Trophoblast cell (in vitro differentiated cells and primary cell): Measurements from ENCODE around the gene SCN3A.

Experiments
- DNase-seq, 2 donors: peaks; one replicate each; pipeline ENCODE4 v3.0.0-alpha.2; 2016
- H2AFZ ChIP-seq: 2 replicates; pipeline ENCODE4 v1.6.1; 2013; ENCODE audit warnings: low read length, moderate library complexity, mild to moderate bottlenecking; ENCODE audit not compliant: insufficient read depth, poor library complexity
- H2AK5ac ChIP-seq: 2 replicates; pipeline ENCODE4 v1.6.1; 2013; ENCODE audit warnings: mild to moderate bottlenecking, low read length
- H2BK120ac ChIP-seq: 2 replicates; pipeline ENCODE4 v1.6.1; 2013; ENCODE audit warnings: low read length, mild to moderate bottlenecking, moderate library complexity; ENCODE audit not compliant: insufficient read depth, poor library complexity
- H2BK12ac ChIP-seq: 2 replicates; pipeline ENCODE4 v1.6.1; 2013; ENCODE audit warnings: mild to moderate bottlenecking, low read length, moderate library complexity
- H2BK5ac ChIP-seq: 2 replicates; pipeline ENCODE4 v1.6.1; 2013; ENCODE audit warnings: low read length, low read depth, moderate library complexity, mild to moderate bottlenecking; ENCODE audit not compliant: poor library complexity
- H3K14ac ChIP-seq: 2 replicates; pipeline ENCODE4 v1.6.1; 2013; ENCODE audit warnings: mild to moderate bottlenecking, low read length
- H3K18ac ChIP-seq: 2 replicates; pipeline ENCODE4 v1.6.1; 2013; ENCODE audit warnings: mild to moderate bottlenecking, low read length
- H3K23ac ChIP-seq: 2 replicates; pipeline ENCODE4 v1.6.1; 2013; ENCODE audit warnings: low read length
- H3K27ac ChIP-seq: 2 replicates; pipeline ENCODE4 v1.5.1; 2013; ENCODE audit warnings: low read depth, mild to moderate bottlenecking, inconsistent platforms, low read length, moderate library complexity
- H3K27me3 ChIP-seq: 2 replicates; pipeline ENCODE4 v1.6.1; 2013; ENCODE audit warnings: inconsistent platforms, mild to moderate bottlenecking, low read length, moderate library complexity; ENCODE audit not compliant: insufficient read depth
- H3K36me3 ChIP-seq, 2 experiments: 1 replicate in 1 of 2; 2 replicates in 1 of 2; pipeline ENCODE4 v1.6.1; 2013; ENCODE audit warnings: low read length in 2 of 2, mild to moderate bottlenecking in 2 of 2, moderate library complexity in 1 of 2; ENCODE audit not compliant: insufficient read depth in 2 of 2, control insufficient read depth in 1 of 2
- H3K4ac ChIP-seq: 2 replicates; pipeline ENCODE4 v1.6.1; 2013; ENCODE audit warnings: low read depth, mild to moderate bottlenecking, low read length, moderate library complexity
- H3K4me1 ChIP-seq, 2 experiments: 1 replicate in 1 of 2; 2 replicates in 1 of 2; pipeline ENCODE4 v1.6.1; 2013; ENCODE audit warnings: low read length in 2 of 2, mild to moderate bottlenecking in 2 of 2, moderate library complexity in 1 of 2; ENCODE audit not compliant: insufficient read depth in 2 of 2, control insufficient read depth in 1 of 2
- H3K4me2 ChIP-seq: 2 replicates; pipeline ENCODE4 v1.6.1; 2013; ENCODE audit warnings: inconsistent platforms, mild to moderate bottlenecking, low read length, moderate library complexity
- H3K4me3 ChIP-seq: 2 replicates; pipeline ENCODE4 v1.5.1; 2013; ENCODE audit warnings: mild to moderate bottlenecking, low read depth, low read length, inconsistent platforms
- H3K79me1 ChIP-seq: one replicate; pipeline ENCODE4 v1.6.1; 2013; ENCODE audit warnings: low read length
- H3K79me2 ChIP-seq: 2 replicates; pipeline ENCODE4 v1.6.1; 2013; ENCODE audit warnings: low read length, mild to moderate bottlenecking; ENCODE audit not compliant: control insufficient read depth, insufficient read depth, poor library complexity
- H3K9ac ChIP-seq: 2 replicates; pipeline ENCODE4 v1.6.1; 2013; ENCODE audit warnings: mild to moderate bottlenecking, low read length
- H3K9me3 ChIP-seq: 2 replicates; pipeline ENCODE4 v1.6.1; 2013; ENCODE audit warnings: low read depth, mild to moderate bottlenecking, control low read depth, inconsistent platforms, low read length; ENCODE audit not compliant: insufficient read depth
- H4K12ac ChIP-seq: 2 replicates; pipeline ENCODE4 v1.6.1; 2013; ENCODE audit warnings: low read depth, mild to moderate bottlenecking, low read length, moderate library complexity
- H4K8ac ChIP-seq: 2 replicates; pipeline ENCODE4 v1.6.1; 2013; ENCODE audit warnings: low read depth, mild to moderate bottlenecking, low read length, moderate library complexity
- H4K91ac ChIP-seq: one replicate; pipeline ENCODE4 v1.6.1; 2013; ENCODE audit warnings: low read depth, mild to moderate bottlenecking, low read length, moderate library complexity
- WGBS: extraction: QIAGEN DNeasy Blood & Tissue Kit; methylation state at CpG from one replicate; pipeline ENCODE4 v1.1.7; 2013; ENCODE audit warnings: missing lambda C conversion rate; ENCODE audit not compliant: insufficient read length, insufficient coverage; ENCODE audit errors: extremely low coverage; 5-methylcytosine and 5-hydroxymethylcytosine counted together

Gene SCN3A

GRCh38 chr2:165163761-165164160 is 40.1 kb downstream of the SCN3A start:
- Histone ChIP-seq H4K91ac (no peak overlapping the region), H3K4me1 (no peaks in the 10 kb centered on the region), H3K27me3 (no peaks in the 10 kb centered on the region), H3K79me1 (no peaks in the 10 kb centered on the region), H3K23ac (no peak overlapping the region), H3K14ac (no peak overlapping the region), H2BK5ac (no peak overlapping the region), H3K27ac (no peak overlapping the region), H3K4me3 (no peak overlapping the region), H3K18ac (no peak overlapping the region), H3K4ac (no peak overlapping the region), H4K8ac (no peak overlapping the region), H2AFZ (no peak overlapping the region), H3K9ac (no peak overlapping the region), H2AK5ac (no peak overlapping the region), H3K9me3 (no peaks in the 10 kb centered on the region), H2BK120ac (no peak overlapping the region), H3K4me2 (no peak overlapping the region), H3K36me3 (no peaks in the 10 kb centered on the region), H2BK12ac (no peak overlapping the region), H3K79me2 (no peaks in the 10 kb centered on the region), H4K12ac (no peak overlapping the region)
- no CpG with 5 or more reads among the region's 2 CpGs for WGBS
- no peak for DNase-seq

DNA sequence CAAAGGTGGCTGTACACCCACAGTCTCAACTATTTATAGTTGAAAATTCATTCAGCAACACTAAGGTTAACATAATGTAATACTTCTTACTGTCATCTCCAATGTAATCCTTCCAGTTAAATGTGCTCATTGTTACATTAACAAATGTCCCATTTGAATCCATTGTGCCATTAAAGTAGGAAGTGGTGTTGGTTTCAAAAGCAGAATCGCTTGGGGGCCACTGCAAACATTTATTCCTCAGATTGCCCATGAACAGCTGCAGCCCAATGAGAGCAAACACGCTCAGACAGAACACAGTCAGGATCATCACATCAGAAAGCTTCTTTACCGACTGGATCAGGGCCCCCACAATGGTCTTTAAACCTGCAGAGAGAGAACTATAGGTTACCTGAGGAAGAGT is 41.4 kb downstream of the SCN3A start:
- H2BK120ac ChIP-seq: no peak overlapping the region
- H3K27ac ChIP-seq: no peak overlapping the region
- no peaks in the 10 kb centered on the region for H3K27me3 ChIP-seq
- no peaks in the 10 kb centered on the region for H3K4me1 ChIP-seq
- H3K4ac ChIP-seq: no peak overlapping the region
- no peak overlapping the region for H3K23ac ChIP-seq
- no peaks in the 10 kb centered on the region for H3K36me3 ChIP-seq
- H3K79me1 ChIP-seq: no peaks in the 10 kb centered on the region
- H3K79me2 ChIP-seq: no peaks in the 10 kb centered on the region
- no peak overlapping the region for H2AK5ac ChIP-seq
- no CpG with 5 or more reads among the region's 3 CpGs for WGBS
- no peak overlapping the region for H3K18ac ChIP-seq
- no peak overlapping the region for H3K14ac ChIP-seq
- H3K9ac ChIP-seq: no peak overlapping the region
- no peaks in the 10 kb centered on the region for H3K9me3 ChIP-seq
- H4K8ac ChIP-seq: no peak overlapping the region
- no peak overlapping the region for H4K91ac ChIP-seq
- no peak overlapping the region for H4K12ac ChIP-seq
- H2BK12ac ChIP-seq: no peak overlapping the region
- no peak overlapping the region for H2BK5ac ChIP-seq
- H3K4me2 ChIP-seq: no peak overlapping the region
- no peak overlapping the region for H2AFZ ChIP-seq
- no peak overlapping the region for H3K4me3 ChIP-seq
- DNase-seq: no peak

DNA sequence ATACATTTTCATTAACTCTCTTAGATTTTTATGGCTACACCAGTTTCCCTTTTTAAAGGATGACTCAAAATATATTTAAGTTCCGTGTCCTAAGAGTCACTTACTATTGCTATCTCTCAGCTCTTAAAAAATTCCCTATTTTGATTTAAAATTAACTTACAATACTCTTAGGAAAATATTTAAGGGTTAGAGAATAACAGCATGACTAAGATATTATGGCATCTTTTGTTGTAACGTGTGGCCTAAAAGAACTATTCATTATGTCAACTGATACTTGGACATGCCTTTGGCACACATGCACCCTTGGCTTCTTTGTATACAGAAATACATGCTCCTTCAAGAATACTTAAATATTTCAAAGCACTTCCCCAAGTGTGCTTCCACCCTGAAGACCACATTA is 42.3 kb downstream of the SCN3A start:
- Histone ChIP-seq H4K8ac (no peak overlapping the region), H4K12ac (no peak overlapping the region), H3K4me2 (no peak overlapping the region), H3K4ac (no peak overlapping the region), H3K27me3 (no peaks in the 10 kb centered on the region), H3K4me3 (no peak overlapping the region), H3K9ac (no peak overlapping the region), H2BK12ac (no peak overlapping the region), H3K27ac (no peak overlapping the region), H2BK120ac (no peak overlapping the region), H2BK5ac (no peak overlapping the region), H3K36me3 (no peaks in the 10 kb centered on the region), H3K18ac (no peak overlapping the region), H4K91ac (no peak overlapping the region), H3K4me1 (no peaks in the 10 kb centered on the region), H3K9me3 (no peaks in the 10 kb centered on the region), H3K14ac (no peak overlapping the region), H2AK5ac (no peak overlapping the region), H3K79me2 (no peaks in the 10 kb centered on the region), H2AFZ (no peak overlapping the region), H3K79me1 (no peaks in the 10 kb centered on the region), H3K23ac (no peak overlapping the region)
- DNase-seq: no peak
- WGBS: no CpG with 5 or more reads among the region's 2 CpGs

GRCh38 chr2:165157160-165157559 is 46.7 kb downstream of the SCN3A start:
- no peak overlapping the region for H4K91ac ChIP-seq
- no peaks in the 10 kb centered on the region for H3K27me3 ChIP-seq
- no peak overlapping the region for H3K4me3 ChIP-seq
- H2AK5ac ChIP-seq: no peak overlapping the region
- no peak for DNase-seq
- no peak overlapping the region for H2AFZ ChIP-seq
- no peak overlapping the region for H2BK120ac ChIP-seq
- no peak overlapping the region for H4K12ac ChIP-seq
- no peak overlapping the region for H3K27ac ChIP-seq
- H3K18ac ChIP-seq: no peak overlapping the region
- H3K79me1 ChIP-seq: no peaks in the 10 kb centered on the region
- H3K23ac ChIP-seq: no peak overlapping the region
- no peak overlapping the region for H3K14ac ChIP-seq
- H3K9ac ChIP-seq: no peak overlapping the region
- WGBS: no CpG with 5 or more reads among the region's 4 CpGs
- H2BK5ac ChIP-seq: no peak overlapping the region
- no peak overlapping the region for H3K4me2 ChIP-seq
- H3K79me2 ChIP-seq: no peaks in the 10 kb centered on the region
- H3K4me1 ChIP-seq: no peaks in the 10 kb centered on the region
- H4K8ac ChIP-seq: no peak overlapping the region
- no peaks in the 10 kb centered on the region for H3K9me3 ChIP-seq
- H3K36me3 ChIP-seq: no peaks in the 10 kb centered on the region
- H2BK12ac ChIP-seq: no peak overlapping the region
- no peak overlapping the region for H3K4ac ChIP-seq
